Caco-2 (cell line): Measurements from ENCODE around the gene ARFIP1. TPM values are rescaled to one million over a fixed set of nuclear protein-coding genes. Genes with fewer than 3 reads are reported as not detected.

Source experiments
- BruUV-seq: library from RNA; stranded (reverse); fragments of 400-500 nt; replicated peaks from 2 replicates; lab custom pipeline; 2021; lab: Mats Ljungman, UMichigan
- CTCF ChIA-PET: fragments of 300-600 bp; sonication (Branson Sonifier 250); formaldehyde crosslinking; loops from one replicate; lab custom pipeline; 2022; ENCODE audit warnings: antibody characterized with exemption; lab: Charles Lee
- POLR2A ChIA-PET: fragments of 300-600 bp; sonication (Branson Sonifier 250); formaldehyde crosslinking; loops from one replicate; lab custom pipeline; 2022; ENCODE audit warnings: antibody characterized with exemption; lab: Charles Lee
- DNase-seq, 2 experiments: peaks; one replicate each; pipeline versions ENCODE4 v3.0.0 to v3.0.0-alpha.2; 2020 to 2022
- H3K27me3 ChIP-seq: replicated peaks from 2 replicates; pipeline ENCODE4 v1.6.0; 2011; ENCODE audit warnings: low read length; ENCODE audit not compliant: control insufficient read depth, insufficient read depth
- H3K36me3 ChIP-seq: 2 replicates; pipeline ENCODE4 v1.5.1; 2011; ENCODE audit warnings: low read length; ENCODE audit not compliant: control insufficient read depth, insufficient read depth
- H3K4me1 ChIP-seq: fragments of 250-450 bp; sonication (Bioruptor Pico); 2 replicates; pipeline ENCODE4 v1.5.1; 2020; ENCODE audit warnings: mild to moderate bottlenecking
- H3K4me3 ChIP-seq: 2 replicates; pipeline ENCODE4 v1.5.1; 2011; ENCODE audit warnings: low read depth, mild to moderate bottlenecking, control low read depth, low read length
- H3K9me3 ChIP-seq: fragments of 250-450 bp; sonication (Bioruptor Pico); 2 replicates; pipeline ENCODE4 v1.5.1; 2020; ENCODE audit warnings: mild to moderate bottlenecking, moderate library complexity
- H3K27ac Mint-ChIP-seq: one replicate; pipeline ENCODE4 v1.8.0; 2022; ENCODE audit warnings: mixed read lengths; ENCODE audit not compliant: unreplicated experiment
- H3K27me3 Mint-ChIP-seq: one replicate; pipeline ENCODE4 v1.8.0; 2022; ENCODE audit warnings: mixed read lengths; ENCODE audit not compliant: insufficient read depth, unreplicated experiment
- H3K36me3 Mint-ChIP-seq: one replicate; pipeline ENCODE4 v1.8.0; 2022; ENCODE audit warnings: mild to moderate bottlenecking, mixed read lengths; ENCODE audit not compliant: insufficient read depth, unreplicated experiment
- H3K4me1 Mint-ChIP-seq: one replicate; pipeline ENCODE4 v1.8.0; 2022; ENCODE audit warnings: low read depth, mixed read lengths; ENCODE audit not compliant: unreplicated experiment
- H3K4me3 Mint-ChIP-seq: one replicate; pipeline ENCODE4 v1.8.0; 2022; ENCODE audit warnings: mild to moderate bottlenecking, moderate library complexity, mixed read lengths; ENCODE audit not compliant: unreplicated experiment
- H3K9me3 Mint-ChIP-seq: one replicate; pipeline ENCODE4 v1.8.0; 2022; ENCODE audit warnings: mixed read lengths; ENCODE audit not compliant: unreplicated experiment
- CTCF ChIP-seq, 2 experiments: fragments of 200-600 bp in 1 of 2; IDR thresholded peaks; 1 replicate in 1 of 2; 2 replicates in 1 of 2; pipeline versions ENCODE4 v1.5.1 to v1.8.0; 2011 to 2022; ENCODE audit warnings: antibody characterized with exemption in 1 of 2, control low read depth in 1 of 2, inconsistent platforms in 1 of 2, low read depth in 1 of 2, low read length in 1 of 2, mild to moderate bottlenecking in 1 of 2, moderate library complexity in 1 of 2; ENCODE audit not compliant: insufficient read depth in 1 of 2, severe bottlenecking in 1 of 2, unreplicated experiment in 1 of 2
- intact Hi-C: fragments of 100-400 bp; cut with micrococcal nuclease; formaldehyde crosslinking; loops from one replicate; pipeline ENCODE4 v1.10.0; 2022; ENCODE audit not compliant: unreplicated experiment
- total RNA-seq: library from RNA; stranded (reverse); gene quantifications from 2 replicates; pipeline ENCODE4 v1.2.3, GENCODE V29; 2022

Gene ARFIP1
- total RNA-seq, 1 experiment from 2014 or later = 31.9 TPM

DNA sequence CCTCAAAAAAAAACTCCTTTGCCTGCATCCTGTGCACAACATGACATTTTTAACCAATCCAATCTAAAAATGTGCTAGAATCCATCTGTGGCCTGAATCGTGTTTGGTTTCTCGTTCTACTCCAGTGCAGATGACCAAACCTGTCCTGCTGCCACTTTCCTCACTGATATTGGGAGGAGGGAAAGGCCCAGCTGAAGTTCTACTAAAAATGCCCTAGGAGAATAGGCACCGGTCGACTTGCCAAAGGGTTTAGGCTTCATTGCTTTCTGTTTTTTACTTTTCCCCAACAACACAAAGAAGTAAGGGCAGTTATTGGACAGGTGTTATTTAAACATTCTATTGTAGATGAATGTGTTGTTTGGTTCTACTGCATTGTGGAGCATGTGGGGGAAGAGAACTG is 148.5 kb downstream of the ARFIP1 start:
- no peak for DNase-seq
- ChIA-PET CTCF (no interaction called here), POLR2A (no interaction called here)
- no peak for TF ChIP-seq CTCF (IDR thresholded peaks at IDR 0.05; ENCODE audit: insufficient read depth in 1 of 2, low read depth in 1 of 2, low read length in 1 of 2, severe bottlenecking in 1 of 2, unreplicated experiment in 1 of 2)
- Mint-ChIP-seq H3K9me3 (peaks cover 12% of the 10 kb centered on the region), H3K36me3 (peaks cover 14% of the 10 kb centered on the region), H3K27me3 (no peaks in the 10 kb centered on the region), H3K4me1 (no peaks in the 10 kb centered on the region), H3K4me3 (no peak overlapping the region), H3K27ac (no peak overlapping the region)
- H3K27me3 ChIP-seq = no peaks in the 10 kb centered on the region
- H3K9me3 ChIP-seq = no peaks in the 10 kb centered on the region
- no peaks in the 10 kb centered on the region for H3K4me1 ChIP-seq
- H3K4me3 ChIP-seq = no peak overlapping the region
- no peaks in the 10 kb centered on the region for H3K36me3 ChIP-seq
- intact Hi-C loops = no loop called here
- BruUV-seq = no TSS peak

DNA sequence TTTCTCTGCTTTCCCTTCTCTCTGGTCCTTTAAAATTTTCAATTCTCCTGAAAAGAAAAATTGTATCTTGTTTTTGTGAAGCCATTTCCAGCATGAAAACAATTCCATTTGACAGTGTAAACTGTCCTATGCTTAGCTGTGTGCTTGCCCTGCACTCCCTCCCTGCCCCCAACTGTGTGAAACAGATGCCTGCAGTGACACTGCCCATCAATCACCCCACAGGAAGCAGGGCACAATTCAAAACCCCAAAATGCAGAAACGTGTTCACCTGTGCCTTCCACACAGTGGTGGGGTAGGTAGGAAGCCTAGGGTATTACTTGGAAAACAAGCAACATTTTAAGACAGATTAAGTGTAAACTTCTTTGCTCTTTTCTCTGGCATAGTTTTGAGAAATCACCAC is 150.1 kb downstream of the ARFIP1 start:
- intact Hi-C loops = no loop called here
- Mint-ChIP-seq H3K4me3 (no peak overlapping the region), H3K27me3 (no peaks in the 10 kb centered on the region), H3K4me1 (peaks cover 3% of the 10 kb centered on the region), H3K9me3 (peaks cover 12% of the 10 kb centered on the region), H3K27ac (no peak overlapping the region), H3K36me3 (peaks cover 14% of the 10 kb centered on the region)
- TF ChIP-seq CTCF (IDR thresholded peaks at IDR 0.05; ENCODE audit: insufficient read depth in 1 of 2, low read depth in 1 of 2, low read length in 1 of 2, severe bottlenecking in 1 of 2, unreplicated experiment in 1 of 2) = no peak
- no peaks in the 10 kb centered on the region for H3K9me3 ChIP-seq
- no peaks in the 10 kb centered on the region for H3K27me3 ChIP-seq
- BruUV-seq = no TSS peak
- no peaks in the 10 kb centered on the region for H3K4me1 ChIP-seq
- DNase-seq = no peak
- no peaks in the 10 kb centered on the region for H3K36me3 ChIP-seq
- ChIA-PET POLR2A (no interaction called here), CTCF (no interaction called here)
- no peak overlapping the region for H3K4me3 ChIP-seq

DNA sequence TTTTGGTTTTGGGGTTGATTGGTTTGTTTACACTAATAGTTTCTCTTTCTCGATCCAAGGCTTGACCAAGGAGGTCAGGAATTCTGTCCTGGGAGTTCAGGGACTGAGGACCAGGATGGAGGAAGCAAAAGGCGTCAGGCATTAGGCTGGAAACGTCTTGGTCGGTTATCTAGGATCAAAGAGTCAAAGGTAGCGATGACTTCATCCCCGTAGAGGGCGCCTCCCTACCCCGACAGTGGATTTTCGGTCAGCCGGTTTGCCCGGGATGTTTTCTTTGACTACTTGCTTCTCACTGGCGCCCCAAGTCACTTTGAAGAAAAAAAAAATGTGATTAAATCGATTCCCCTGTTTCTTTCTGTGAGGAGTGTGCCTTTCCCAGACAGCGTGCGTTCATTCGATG is 155.4 kb downstream of the ARFIP1 start:
- no TSS peak for BruUV-seq
- Mint-ChIP-seq H3K4me1 (peaks cover 7% of the 10 kb centered on the region), H3K4me3 (peak overlapping the region; percentile 80), H3K27me3 (peaks cover 4% of the 10 kb centered on the region), H3K36me3 (peaks cover 14% of the 10 kb centered on the region), H3K27ac (peak overlapping the region; percentile 32), H3K9me3 (no peaks in the 10 kb centered on the region)
- ChIA-PET POLR2A (interaction anchor here (0.6 to 1.5 kb wide), 2 partner anchors 36 to 553 kb away, joined by 3 to 4 read pairs; no protein-coding TSS in a partner anchor), CTCF (interaction anchor here (0.8 to 1.2 kb wide), 4 partner anchors 92 to 193 kb away, joined by 3 to 9 read pairs (median 6); partner anchors contain the start of gene TIGD4)
- Histone ChIP-seq H3K4me3 (peak overlapping the region; percentile 60), H3K27me3 (no peaks in the 10 kb centered on the region; the same call in 1 of the 2 replicates), H3K36me3 (no peaks in the 10 kb centered on the region), H3K9me3 (no peaks in the 10 kb centered on the region), H3K4me1 (no peaks in the 10 kb centered on the region)
- TF ChIP-seq CTCF (IDR thresholded peaks at IDR 0.05; ENCODE audit: insufficient read depth in 1 of 2, low read depth in 1 of 2, low read length in 1 of 2, severe bottlenecking in 1 of 2, unreplicated experiment in 1 of 2) = peak; percentile 14 to 36
- peak; percentile 71 to 73 for DNase-seq
- intact Hi-C loops = loop anchor here (5.0 kb wide), 4 partner anchors 62 to 147 kb away; no protein-coding TSS in a partner anchor
